CD4-positive, alpha-beta T cell treated with Interleukin-4 for 1 hour (primary cell): Measurements from ENCODE around the gene SSR1.
"Not testable (repeated sequence)": the region's sequence is repeated elsewhere in the genome, so short reads cannot be mapped to it uniquely, and the experiment has no call there.

Source experiments
- DNase-seq, 2 donors: peaks; one replicate each; pipeline ENCODE4 v3.0.0-alpha.2; 2020 to 2022

SSR1 gene

GRCh38 chr6:7316658-7317533, 3.9 kb upstream of the SSR1 start:
- no peak for DNase-seq

- no peak for DNase-seq
These were observed 3.0 kb upstream of the SSR1 start for GRCh38 chr6:7315948-7316365.

- not testable (repeated sequence) for DNase-seq
These were observed 2.3 kb upstream of the SSR1 start for GRCh38 chr6:7315087-7315947.

- DNase-seq, result no peak
These were observed 1.4 kb upstream of the SSR1 start for GRCh38 chr6:7314414-7314813.

GRCh38 chr6:7313505-7314165, 636 bp upstream of the SSR1 start:
- no peak for DNase-seq

- DNase-seq, result no peak
These were observed 933 bp downstream of the SSR1 start for GRCh38 chr6:7311917-7312615.

GRCh38 chr6:7311176-7311575, 1.8 kb downstream of the SSR1 start:
- no peak for DNase-seq

GRCh38 chr6:7309050-7309449, 3.9 kb downstream of the SSR1 start:
- no peak for DNase-seq

GRCh38 chr6:7307533-7307932, 5.5 kb downstream of the SSR1 start:
- no peak for DNase-seq

GRCh38 chr6:7304821-7305220, 8.2 kb downstream of the SSR1 start:
- no peak for DNase-seq

- DNase-seq, result no peak
These were observed 11.3 kb downstream of the SSR1 start for GRCh38 chr6:7301702-7302101.

- DNase-seq, result no peak
These were observed 12.1 kb downstream of the SSR1 start for GRCh38 chr6:7300926-7301325.

- DNase-seq, result no peak
These were observed 14.9 kb downstream of the SSR1 start for GRCh38 chr6:7298113-7298512.

GRCh38 chr6:7296602-7297001, 16.4 kb downstream of the SSR1 start:
- no peak for DNase-seq

GRCh38 chr6:7295916-7296315, 17.1 kb downstream of the SSR1 start:
- DNase-seq, result no peak

GRCh38 chr6:7292596-7293255, 20.3 kb downstream of the SSR1 start:
- DNase-seq, result no peak

GRCh38 chr6:7290079-7290478, 22.9 kb downstream of the SSR1 start:
- no peak for DNase-seq

- no peak for DNase-seq
These were observed 27.6 kb downstream of the SSR1 start for GRCh38 chr6:7285416-7285815.

- no peak for DNase-seq
These were observed 29.3 kb downstream of the SSR1 start for GRCh38 chr6:7283676-7284075.

- DNase-seq, result no peak
These were observed 30.7 kb downstream of the SSR1 start for GRCh38 chr6:7282097-7282906.

- DNase-seq, result no peak
These were observed 36.8 kb downstream of the SSR1 start for GRCh38 chr6:7276199-7276524.
